Activated CD8-positive, alpha-beta memory T cell treated with anti-CD3 and anti-CD28 coated beads for 4 hours (primary cell): ENCODE results near the gene NLRX1.
"Not testable (repeated sequence)": the region's sequence is repeated elsewhere in the genome, so short reads cannot be mapped to it uniquely, and the experiment has no call there.

Source experiments
- DNase-seq, 2 donors: peaks; one replicate each; pipeline ENCODE4 v3.0.0-alpha.2; 2020; ENCODE audit warnings: low read depth in 2 of 2

Gene NLRX1, protein sequence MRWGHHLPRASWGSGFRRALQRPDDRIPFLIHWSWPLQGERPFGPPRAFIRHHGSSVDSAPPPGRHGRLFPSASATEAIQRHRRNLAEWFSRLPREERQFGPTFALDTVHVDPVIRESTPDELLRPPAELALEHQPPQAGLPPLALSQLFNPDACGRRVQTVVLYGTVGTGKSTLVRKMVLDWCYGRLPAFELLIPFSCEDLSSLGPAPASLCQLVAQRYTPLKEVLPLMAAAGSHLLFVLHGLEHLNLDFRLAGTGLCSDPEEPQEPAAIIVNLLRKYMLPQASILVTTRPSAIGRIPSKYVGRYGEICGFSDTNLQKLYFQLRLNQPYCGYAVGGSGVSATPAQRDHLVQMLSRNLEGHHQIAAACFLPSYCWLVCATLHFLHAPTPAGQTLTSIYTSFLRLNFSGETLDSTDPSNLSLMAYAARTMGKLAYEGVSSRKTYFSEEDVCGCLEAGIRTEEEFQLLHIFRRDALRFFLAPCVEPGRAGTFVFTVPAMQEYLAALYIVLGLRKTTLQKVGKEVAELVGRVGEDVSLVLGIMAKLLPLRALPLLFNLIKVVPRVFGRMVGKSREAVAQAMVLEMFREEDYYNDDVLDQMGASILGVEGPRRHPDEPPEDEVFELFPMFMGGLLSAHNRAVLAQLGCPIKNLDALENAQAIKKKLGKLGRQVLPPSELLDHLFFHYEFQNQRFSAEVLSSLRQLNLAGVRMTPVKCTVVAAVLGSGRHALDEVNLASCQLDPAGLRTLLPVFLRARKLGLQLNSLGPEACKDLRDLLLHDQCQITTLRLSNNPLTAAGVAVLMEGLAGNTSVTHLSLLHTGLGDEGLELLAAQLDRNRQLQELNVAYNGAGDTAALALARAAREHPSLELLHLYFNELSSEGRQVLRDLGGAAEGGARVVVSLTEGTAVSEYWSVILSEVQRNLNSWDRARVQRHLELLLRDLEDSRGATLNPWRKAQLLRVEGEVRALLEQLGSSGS

DNA sequence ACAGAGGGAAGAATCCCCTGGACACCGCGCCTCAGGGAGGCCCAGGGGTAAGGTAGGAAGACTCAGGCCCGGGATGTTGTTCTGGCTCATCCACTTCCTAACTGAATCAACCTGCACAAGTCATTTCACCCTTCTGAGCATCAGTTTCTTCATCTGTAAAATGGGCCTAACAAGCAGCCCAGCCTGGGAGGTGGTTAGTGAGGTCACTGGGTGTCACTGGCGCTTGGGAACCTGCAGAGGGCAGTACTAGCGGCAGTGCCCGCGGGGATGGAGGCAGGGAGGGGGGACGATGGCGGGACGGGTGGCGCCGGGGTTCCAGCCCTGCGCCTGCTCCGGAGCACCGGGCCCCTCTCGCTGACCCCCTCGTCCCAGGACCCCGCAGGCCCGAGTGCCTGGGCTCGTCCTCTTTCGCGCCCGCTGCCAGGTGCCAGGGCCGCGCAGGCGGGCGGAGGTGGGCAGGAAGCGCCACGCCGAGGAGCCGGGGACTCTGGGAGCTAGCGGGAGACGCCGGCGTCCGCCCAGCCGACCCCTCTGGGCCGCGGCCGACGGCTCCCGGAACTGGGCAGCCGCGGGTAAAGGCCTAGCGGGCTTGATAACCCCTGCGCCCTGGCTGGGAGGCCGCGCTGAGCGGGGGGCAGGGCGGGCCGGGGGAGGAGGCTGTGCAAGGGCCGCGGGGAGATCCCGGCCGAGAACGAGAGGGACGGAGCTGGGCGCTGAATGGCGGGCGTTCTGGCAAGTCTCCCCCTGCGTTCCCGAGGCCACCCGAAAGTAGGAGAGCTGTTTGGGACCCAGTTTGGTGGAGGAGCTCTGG is at the start of gene NLRX1:
Gene NLRX1, plus strand, starts transcription at position 255 of the 811 bp plus-strand sequence. CDS start 2,679 bp downstream, outside the sequence.
- DNase-seq = peak; percentile 62 to 64

DNA sequence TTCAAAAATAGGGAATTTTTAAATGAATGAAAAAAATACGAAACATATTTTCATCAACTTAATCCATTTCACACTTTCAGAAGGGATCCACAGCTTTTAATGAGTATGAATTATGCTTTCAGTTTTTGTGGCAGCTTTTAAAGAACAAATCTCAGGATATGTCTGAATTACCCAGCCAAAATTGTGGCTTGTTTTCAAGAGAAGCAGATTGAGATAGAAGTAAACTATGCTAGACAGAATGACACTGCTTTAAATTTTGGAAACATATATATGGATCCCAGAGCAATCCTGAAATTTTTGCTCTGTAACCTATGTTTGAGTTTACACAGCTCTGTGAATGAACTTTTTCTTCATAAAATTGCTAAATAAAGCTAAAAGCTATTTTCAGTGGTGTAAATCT is 49.6 kb upstream of the NLRX1 start:
- no peak for DNase-seq

DNA sequence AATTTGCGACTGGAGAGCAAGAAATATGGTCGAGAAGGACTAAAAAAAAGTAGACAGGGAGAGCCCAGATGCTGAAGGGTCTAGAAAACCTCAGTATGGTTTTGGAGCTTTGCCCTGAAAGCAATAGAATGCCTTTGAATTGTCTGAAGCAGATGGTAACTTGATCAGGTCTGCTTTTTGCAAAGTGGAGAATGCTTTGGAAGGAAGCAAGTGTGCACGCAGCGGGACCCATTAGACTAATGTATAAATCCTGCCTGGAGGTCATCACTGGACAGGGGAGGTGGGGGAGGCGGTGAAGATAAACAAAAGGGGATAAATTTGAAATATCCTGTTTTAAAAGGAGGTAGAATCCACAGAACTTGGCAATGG is 47.9 kb upstream of the NLRX1 start:
- DNase-seq = no peak

DNA sequence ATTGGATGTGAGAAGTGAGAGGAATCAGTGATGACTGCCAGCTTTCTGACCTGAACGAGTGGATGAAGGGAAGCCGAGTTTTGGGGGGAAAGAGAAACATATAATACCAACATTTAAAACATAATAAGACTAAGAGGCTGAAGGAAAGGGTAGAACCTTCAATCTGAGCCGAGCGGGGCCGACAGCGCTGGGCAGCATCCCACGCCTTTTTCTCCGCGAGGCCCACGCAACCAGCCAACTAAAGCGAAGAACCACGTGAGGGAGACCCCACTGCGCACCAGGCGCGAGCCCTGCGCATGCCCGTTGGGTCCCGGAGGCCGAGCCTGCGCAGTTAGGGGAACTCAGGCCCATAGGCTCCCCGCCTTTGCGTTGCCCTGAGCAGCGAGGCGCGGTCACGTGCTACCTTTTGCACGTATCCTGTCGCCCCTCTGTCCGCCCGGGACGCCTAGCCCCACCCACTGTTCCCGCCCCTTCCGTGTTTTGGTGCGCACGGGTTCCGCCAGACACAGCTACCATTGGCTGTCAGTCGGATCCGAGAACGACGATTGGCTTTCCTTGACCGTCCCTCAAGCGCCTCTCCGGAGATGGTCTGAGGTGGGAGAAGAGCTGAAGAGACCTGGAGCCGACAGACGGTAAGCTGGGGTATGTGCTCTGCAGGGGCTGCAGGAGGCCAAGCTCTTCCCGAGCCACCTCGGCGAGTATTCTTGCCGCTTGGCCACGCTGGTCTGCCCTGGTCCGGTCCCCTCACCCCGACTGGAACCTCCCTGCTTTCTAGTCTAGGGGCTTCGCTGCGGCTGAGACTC is 47.3 kb upstream of the NLRX1 start, which contains the start of gene HINFP:
Gene HINFP, plus strand, starts transcription at position 573 of the 803 bp plus-strand sequence. CDS start 5,365 bp downstream, outside the sequence.
- peak; percentile 99 to 100 for DNase-seq

DNA sequence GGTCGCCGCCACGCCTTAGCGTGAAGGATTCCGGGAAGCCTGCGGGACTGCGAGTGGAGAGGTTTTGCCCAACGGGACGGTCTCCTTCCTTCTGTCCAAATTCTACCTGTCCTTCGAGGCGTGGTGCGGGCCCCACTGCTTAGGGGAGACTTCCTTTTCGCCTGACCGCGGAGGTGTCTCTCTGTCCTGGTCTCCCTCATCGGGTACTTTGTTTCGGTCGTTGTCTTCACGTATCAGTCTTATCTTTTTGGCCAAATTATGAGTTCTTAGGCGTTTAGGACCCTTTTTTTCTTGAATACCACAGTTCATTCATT is 46.8 kb upstream of the NLRX1 start:
- DNase-seq = no peak

DNA sequence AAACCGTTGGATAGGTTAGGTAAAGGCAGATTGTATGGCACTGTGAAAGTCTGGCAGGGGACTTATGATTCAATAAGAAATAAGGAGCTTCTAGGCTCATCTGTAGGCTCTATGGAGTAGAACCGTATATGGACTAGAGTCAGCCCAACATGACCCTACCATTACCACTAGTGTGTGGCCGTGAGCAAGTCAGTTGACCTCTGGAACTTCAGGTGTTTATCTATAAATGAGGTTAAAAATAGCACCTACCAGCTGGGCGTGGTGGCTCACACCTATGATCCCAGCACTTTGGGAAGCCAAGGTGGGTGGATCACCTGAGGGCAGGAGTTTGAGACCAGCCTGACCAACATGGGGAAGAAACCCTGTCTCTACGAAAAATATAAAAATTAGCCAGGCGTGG is 42.7 kb upstream of the NLRX1 start:
- DNase-seq = no peak

DNA sequence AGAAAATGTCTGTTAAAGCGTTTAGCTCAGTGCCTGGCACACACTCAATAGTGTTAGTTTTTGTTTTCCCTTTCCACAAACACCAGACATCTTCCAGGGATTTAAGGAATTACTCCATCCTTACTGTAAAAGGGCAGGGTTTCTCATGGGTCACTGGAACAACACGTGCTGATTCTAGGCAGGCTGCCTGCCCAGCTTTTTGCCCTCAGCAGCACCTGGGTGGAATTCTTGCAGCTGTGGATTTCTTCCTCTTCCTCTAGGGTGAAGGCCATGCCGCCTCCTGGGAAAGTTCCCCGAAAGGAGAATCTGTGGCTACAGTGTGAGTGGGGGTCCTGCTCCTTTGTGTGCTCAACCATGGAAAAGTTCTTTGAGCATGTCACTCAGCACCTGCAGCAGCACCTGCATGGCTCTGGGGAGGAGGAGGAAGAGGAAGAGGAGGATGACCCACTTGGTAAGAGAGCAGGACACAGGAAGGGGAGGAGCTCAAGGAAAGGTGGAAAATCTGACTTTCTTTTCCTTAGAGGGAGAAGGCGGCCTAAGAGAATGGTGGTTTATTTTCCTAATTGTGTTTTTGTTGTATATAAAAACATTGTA is 41.8 kb upstream of the NLRX1 start:
- DNase-seq = no peak

DNA sequence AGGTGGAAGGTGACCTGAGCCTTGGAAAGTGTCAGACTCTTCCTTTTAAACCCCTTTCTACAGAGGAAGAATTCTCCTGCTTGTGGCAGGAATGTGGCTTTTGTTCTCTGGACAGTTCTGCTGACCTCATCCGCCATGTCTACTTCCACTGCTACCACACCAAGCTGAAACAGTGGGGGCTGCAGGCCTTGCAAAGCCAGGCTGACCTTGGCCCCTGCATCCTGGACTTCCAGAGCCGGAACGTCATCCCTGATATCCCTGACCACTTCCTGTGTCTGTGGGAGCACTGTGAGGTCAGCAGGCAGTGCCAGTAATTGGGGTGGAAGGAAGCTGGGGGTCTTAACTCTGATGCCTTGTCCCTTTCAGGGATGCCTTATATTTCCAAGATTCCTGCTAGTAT is 37.9 kb upstream of the NLRX1 start:
- DNase-seq = no peak

DNA sequence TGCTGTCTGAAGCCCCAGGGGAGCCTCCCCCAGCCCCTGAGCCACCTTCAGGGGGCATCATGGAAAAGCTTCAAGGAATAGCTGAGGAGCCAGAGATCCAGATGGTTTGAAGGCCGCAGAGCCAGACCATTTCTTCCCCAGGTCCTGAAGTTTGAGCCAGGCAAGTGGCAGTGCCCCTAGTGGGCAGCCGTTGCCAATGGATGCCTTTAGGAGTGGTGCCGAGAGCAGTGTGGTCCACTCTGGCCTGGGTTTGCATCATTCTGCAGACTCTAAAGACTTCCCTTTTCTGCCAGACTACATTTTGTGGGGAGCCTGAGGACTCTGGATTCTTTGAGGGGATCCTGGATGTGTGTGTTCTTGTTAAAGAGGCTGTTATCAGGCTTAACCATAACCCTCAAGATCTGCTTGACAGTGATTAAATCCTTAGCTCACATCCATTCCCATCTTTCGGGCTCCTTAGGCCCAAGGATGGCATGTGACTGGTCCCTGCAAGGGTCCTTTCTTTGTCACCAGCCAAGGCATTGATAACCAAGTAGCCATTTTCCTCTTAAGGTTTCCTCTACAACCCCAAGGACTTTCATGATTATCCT is 34.0 kb upstream of the NLRX1 start:
- no peak for DNase-seq

DNA sequence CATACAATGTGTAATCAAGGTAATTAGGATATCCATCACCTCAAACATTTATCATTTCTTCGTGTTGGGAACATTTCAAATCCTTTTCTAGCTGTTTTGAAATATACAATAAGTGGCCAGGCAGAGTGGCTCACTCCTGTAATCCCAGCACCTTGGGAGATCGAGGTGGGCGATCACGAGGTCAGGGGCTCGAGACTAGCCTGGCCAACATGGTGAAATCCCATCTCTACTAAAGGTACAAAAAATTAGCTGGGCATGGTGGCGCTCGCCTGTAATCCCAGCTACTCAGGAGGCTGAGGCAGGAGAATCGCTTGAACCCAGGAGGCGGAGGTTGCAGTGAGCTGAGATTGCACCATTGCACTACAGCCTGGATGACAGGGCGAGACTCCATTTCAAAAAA is 29.2 kb upstream of the NLRX1 start:
- not testable (repeated sequence) for DNase-seq

DNA sequence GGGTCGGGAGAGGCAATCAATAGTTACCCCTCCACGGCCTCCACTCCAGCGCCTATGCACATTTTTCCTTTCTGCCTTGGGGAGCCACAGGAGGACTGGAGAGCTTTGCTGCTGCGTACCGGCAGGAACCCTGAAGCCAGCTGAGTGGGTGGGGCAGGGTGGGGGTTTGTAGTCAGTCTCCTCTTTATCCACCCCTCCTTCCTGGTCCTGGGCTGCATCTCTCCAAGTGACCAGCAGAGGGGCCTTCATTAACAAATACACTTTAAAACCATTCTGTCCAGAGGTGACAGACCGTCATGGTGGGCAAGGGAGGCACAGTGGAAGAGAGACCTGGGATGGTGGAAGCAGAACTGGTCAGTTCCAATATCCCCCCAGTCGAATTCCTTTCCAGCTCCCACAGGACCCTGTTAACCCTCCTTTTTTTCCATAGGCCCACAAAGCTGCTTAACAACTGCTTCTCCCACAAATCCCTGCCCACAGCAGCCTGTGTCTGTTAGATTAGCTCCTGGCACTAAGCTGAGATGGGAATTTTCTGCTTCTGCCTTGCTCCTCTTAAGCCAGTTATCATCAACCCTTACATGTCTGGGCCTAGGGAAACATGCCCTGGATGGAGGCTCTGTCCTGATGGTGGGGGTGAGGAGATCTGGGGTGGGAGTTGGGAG is 23.6 kb upstream of the NLRX1 start:
- DNase-seq = no peak

DNA sequence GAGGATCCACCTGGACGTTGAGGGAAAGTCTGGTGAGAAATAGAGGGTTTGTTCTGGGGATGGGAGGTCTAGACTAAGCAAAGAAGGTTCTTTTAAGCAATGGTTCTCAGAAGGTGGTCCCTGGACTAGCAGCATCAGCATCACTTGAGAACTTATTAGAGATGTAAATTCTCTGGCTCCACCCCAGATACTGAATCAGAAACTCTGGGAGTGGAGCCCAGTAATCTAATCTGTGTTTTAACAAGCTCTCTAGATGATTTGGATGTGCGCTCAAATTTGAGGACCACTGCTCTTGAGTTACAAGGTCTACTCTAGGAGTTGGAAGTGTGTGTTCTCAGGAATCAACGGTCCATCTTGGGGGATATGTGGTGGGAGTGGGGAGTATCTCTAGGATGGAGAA is 23.0 kb upstream of the NLRX1 start:
- DNase-seq = no peak

DNA sequence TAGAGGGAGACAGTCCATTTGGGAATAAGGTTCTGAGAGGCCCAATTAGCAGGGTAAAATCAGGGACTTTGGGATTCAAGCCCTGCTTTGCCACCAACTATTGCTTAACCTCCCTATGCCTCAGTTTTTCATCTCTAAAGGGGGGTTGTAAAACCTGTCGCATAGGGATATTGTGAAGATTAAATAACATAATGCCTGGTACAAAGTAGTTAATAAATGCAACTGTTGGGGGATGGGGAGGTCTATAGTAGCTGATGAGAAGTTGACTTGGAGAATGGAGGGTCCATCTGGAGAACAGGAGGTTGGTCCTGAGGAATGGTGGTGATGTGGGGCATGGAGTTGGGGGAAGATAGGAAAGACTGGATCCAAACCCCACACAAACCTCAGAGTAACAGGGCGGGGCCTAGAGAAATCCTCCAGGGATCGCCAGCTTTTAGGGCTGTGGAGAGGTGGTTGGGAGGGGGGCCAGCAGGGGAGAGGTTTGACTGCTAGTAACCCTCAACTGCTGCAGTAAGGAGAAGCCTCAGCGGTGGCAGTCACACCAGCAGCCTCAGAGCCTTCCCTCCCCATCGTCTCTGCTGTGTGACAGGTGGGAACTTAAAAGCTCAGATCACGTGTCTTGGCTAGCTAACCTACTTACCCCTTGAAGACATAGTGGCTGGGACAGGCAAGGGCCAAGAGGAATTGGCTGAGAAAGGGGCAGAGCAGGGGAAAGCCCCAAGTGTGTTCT is 20.8 kb upstream of the NLRX1 start:
- DNase-seq = no peak

DNA sequence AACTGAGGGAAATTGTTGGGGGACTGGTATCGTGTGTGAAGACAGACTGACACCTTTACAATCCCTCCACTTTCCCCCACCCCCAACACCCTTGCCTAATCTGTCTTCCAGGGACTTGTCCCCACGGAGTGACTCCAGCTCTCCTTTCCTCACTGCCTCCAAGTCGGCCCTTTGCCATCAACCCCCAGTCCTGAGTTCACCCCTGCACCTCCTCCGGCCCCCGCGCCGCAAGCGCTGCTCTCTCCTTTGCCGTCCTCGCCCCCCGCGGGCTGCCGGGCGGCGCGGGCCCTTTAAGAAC is 19.9 kb upstream of the NLRX1 start:
- DNase-seq = no peak

DNA sequence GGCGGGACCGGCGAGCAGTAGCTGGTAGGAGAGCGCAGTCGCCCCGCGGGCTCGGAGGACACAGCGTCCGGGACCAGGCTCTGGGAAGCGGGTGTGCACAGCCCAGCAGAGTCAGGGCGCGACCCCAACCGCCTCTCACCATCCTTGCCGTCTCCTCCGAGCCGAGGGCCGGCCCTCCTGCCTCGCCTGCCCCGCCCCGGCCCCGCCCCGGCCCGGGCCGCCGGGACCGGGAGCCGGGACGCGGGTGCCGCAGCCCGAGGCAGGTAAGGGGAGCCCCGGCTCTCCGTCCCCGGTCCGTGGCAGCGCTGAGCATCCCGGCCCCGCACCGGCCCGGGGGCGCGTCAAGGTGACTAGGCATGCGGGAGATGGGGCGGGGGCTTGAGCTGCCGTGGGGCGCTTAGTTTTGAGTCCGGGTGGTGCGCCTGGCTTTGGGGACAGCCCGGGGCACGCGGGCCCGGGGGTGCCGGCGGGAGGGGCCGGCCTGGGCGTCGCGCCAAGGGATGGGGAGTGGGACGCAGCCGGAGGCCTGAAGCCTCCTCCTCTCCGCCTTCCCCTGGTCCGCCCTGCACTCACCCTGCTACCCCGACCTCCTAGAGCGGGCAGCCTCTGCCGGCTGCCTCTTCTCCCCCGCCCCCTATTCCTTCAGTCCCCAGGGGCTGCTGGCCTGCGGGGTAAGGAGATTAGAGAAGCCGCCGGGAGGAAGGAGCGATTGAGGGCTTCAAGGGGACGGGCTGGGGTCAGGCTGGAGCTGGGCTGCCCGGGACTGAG is 19.3 kb upstream of the NLRX1 start, which contains the start of gene ABCG4:
Gene ABCG4, plus strand, starts transcription at position 35 of the 768 bp plus-strand sequence. CDS start 914 bp downstream, outside the sequence.
- no peak for DNase-seq

DNA sequence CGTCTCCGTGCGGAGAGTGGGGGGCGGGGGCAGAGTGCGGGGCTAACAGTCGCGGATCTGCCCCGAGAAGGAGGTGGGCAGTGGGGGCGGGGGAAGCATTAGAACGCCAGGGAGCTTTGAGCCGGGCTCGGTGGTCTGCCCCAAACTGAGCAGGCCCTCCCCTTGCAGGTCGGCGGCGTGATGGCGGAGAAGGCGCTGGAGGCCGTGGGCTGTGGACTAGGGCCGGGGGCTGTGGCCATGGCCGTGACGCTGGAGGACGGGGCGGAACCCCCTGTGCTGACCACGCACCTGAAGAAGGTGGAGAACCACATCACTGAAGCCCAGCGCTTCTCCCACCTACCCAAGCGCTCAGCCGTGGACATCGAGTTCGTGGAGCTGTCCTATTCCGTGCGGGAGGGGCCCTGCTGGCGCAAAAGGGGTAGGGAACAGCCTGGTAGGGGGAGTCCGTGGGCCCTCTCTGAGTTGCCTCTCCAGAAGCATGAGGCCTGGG is 18.7 kb upstream of the NLRX1 start:
- DNase-seq = no peak

DNA sequence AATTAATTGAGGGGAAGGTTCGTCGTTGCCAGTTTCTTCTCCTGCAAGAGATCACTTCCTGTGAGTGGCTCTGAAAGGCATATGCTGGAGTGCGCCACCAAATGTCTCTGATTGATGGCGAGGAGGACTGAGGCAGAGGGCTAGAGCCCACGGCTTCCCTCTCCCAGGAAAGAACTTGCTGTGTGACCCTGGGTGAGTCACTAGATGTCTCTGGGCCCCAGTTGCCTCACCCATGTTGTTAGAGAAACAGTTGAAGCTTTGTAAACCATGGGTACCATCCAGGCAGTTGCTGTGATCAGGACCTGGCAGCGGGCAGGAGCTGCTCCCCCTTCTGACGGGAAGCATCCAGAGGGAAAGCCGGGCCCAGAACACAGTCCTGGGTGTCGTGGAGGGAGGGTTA is 16.5 kb upstream of the NLRX1 start:
- DNase-seq = no peak

DNA sequence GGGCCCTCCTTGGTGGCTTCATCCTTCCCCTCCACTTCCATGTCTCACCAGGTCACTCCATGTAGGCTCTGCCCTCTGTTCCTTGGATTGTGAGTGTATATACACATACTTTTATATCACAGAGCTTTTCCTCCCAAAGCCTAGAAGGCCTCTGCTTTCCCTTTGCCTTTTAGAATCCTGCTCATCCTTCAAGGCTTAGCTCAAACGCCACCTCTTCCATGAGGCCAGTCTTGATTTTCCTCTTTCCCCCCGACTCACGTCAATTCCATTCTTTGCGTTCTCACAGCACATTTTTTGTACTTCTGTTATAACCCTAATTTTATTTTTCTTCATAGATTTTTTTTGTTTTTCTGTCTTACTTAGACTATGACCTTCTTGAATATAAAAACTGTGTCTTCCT is 15.9 kb upstream of the NLRX1 start:
- DNase-seq = no peak
